Measurements from ENCODE around the gene SPATA46. TPM values are rescaled to one million over a fixed set of nuclear protein-coding genes. Genes with fewer than 3 reads are reported as not detected.

The SPATA46 gene
- total and polyA plus RNA-seq, 2 of the 8 experiments (the other 6 are each of a cell fraction or from before 2014, with no cell fraction given) = not detected

GRCh38 chr1:162374406-162374805 lies 2.2 kb downstream of the SPATA46 start:
- ChIA-PET POLR2A (ENCODE audit: partially characterized antibody) (no interaction called here), CTCF (ENCODE audit: partially characterized antibody) (interaction anchor here (1.1 to 2.9 kb wide), 5 partner anchors 11 to 318 kb away, joined by 3 to 13 read pairs (median 6); partner anchors contain the start of gene DDR2)
- H3K36me3 ChIP-seq (ENCODE audit: control insufficient read depth in 2 of 4, insufficient read depth in 4 of 4, low read length in 3 of 4) = 0 out of 8 replicates have a peak, but pooled peaks cover 0 to 2% (median 0%) of the 10 kb centered on the region in 4 experiments
- no peak overlapping the region for H2BK15ac ChIP-seq (ENCODE audit: low read length)
- 94% methylated on average over 8 of the region's 9 CpGs; no CpG with 5 or more reads in 1 of the 2 experiments for WGBS, 2 experiments (ENCODE audit: extremely low coverage in 1 of 2, insufficient coverage in 1 of 2, insufficient read length in 1 of 2, insufficient replicate concordance in 2 of 2, low coverage in 1 of 2, low lambda C conversion rate in 2 of 2, missing lambda C conversion rate in 1 of 2)
- no peak overlapping the region for H3K27ac ChIP-seq (ENCODE audit: low read depth, low read length)
- no peaks in the 10 kb centered on the region for H3K27me3 ChIP-seq (replicated peaks in 1 of 4; ENCODE audit: control insufficient read depth in 3 of 4, extremely low read depth in 1 of 4, insufficient read depth in 3 of 4, low read length in 3 of 4)
- H3K9ac ChIP-seq (replicated peaks in 1 of 4; ENCODE audit: extremely low read depth in 1 of 4, low read depth in 3 of 4, low read length in 3 of 4) = no peak overlapping the region
- DNase-seq (ENCODE audit: low read depth in 1 of 2, low spot score in 2 of 2) (no peak), FAIRE-seq (no peak)
- H2AFZ ChIP-seq (ENCODE audit: low read length) = no peak overlapping the region
- H4K91ac ChIP-seq (replicated peaks; ENCODE audit: insufficient read length, low read length) = peak overlapping the region; percentile 28
- no peak overlapping the region for H3K23ac ChIP-seq (ENCODE audit: insufficient read length)
- H2BK5ac ChIP-seq (ENCODE audit: low read depth, low read length) = no peak overlapping the region
- no peak overlapping the region for H3K4ac ChIP-seq (replicated peaks; ENCODE audit: insufficient read length, low read depth, low read length)
- no peak overlapping the region for H2BK20ac ChIP-seq (ENCODE audit: low read length)
- no peak overlapping the region for H2AK5ac ChIP-seq (ENCODE audit: low read depth, low read length)
- H3K14ac ChIP-seq (ENCODE audit: insufficient read length) = no peak overlapping the region
- no peak overlapping the region for H3K4me3 ChIP-seq (ENCODE audit: extremely low read depth in 1 of 4, insufficient read depth in 2 of 4, low read depth in 3 of 4, low read length in 4 of 4)
- H4K20me1 ChIP-seq (replicated peaks in 1 of 2; ENCODE audit: control insufficient read depth in 1 of 2, insufficient read depth in 2 of 2, low read length in 2 of 2) = no peaks in the 10 kb centered on the region
- H4K8ac ChIP-seq (ENCODE audit: extremely low read depth, insufficient read depth, low read length) = no peak overlapping the region
- H3K79me1 ChIP-seq (ENCODE audit: low read depth, low read length) = no peaks in the 10 kb centered on the region
- 0 out of 7 replicates have a peak, but pooled peaks cover 0 to 1% (median 0%) of the 10 kb centered on the region in 4 experiments for H3K4me1 ChIP-seq (replicated peaks in 1 of 4; ENCODE audit: control insufficient read depth in 3 of 4, insufficient read depth in 4 of 4, low read length in 3 of 4)
- no peak overlapping the region for H2BK12ac ChIP-seq (ENCODE audit: low read depth, low read length)
- no peak overlapping the region for H3K18ac ChIP-seq (ENCODE audit: extremely low read depth, low read length)
- no peaks in the 10 kb centered on the region for H3K79me2 ChIP-seq (ENCODE audit: control insufficient read depth in 1 of 2, insufficient read depth in 2 of 2, low read length in 2 of 2)
- H3K23me2 ChIP-seq (ENCODE audit: low read depth, low read length) = no peaks in the 10 kb centered on the region
- no peak overlapping the region for H3K56ac ChIP-seq (replicated peaks; ENCODE audit: insufficient read length, low read depth, low read length)
- H2BK120ac ChIP-seq (replicated peaks; ENCODE audit: low read depth, low read length) = no peak overlapping the region
- no peaks in the 10 kb centered on the region for H3K9me3 ChIP-seq (ENCODE audit: insufficient read depth in 2 of 2, low read depth in 1 of 2, low read length in 1 of 2)
- H4K5ac ChIP-seq (ENCODE audit: insufficient read length, low read depth, low read length) = no peak overlapping the region
- no peak overlapping the region for H3K4me2 ChIP-seq (ENCODE audit: insufficient read depth in 1 of 2, low read depth in 2 of 2, low read length in 2 of 2)
- no peak for TF ChIP-seq TAF7 (optimal IDR thresholded peaks at IDR 0.05; ENCODE audit: borderline replicate concordance, low read depth, low read length)
- TF ChIP-seq MAX (IDR thresholded peaks at IDR 0.05) = no peak
- TF ChIP-seq CTCF (IDR thresholded peaks at IDR 0.05; ENCODE audit: control extremely low read depth in 1 of 3, insufficient read depth in 1 of 3, low read depth in 1 of 3, low read length in 3 of 3) = no peak
- TF ChIP-seq FOSL1 (IDR thresholded peaks at IDR 0.05; ENCODE audit: insufficient read depth, low read depth, low read length) = no peak
- no peak for TF ChIP-seq TCF12 (IDR thresholded peaks at IDR 0.05; ENCODE audit: low read depth, low read length)
- no peak for TF ChIP-seq RNF2 (IDR thresholded peaks at IDR 0.05; ENCODE audit: borderline replicate concordance, low read depth, low read length, missing control alignments, poor library complexity, severe bottlenecking)
- no peak for TF ChIP-seq SIN3A (conservative IDR thresholded peaks at IDR 0.05 in 1 of 2, IDR thresholded peaks at IDR 0.05 in 1 of 2; ENCODE audit: low read depth in 1 of 2, low read length in 2 of 2)
- TF ChIP-seq TAF1 (IDR thresholded peaks at IDR 0.05; ENCODE audit: low read depth, low read length) = no peak
- no peak for TF ChIP-seq RBBP5 (IDR thresholded peaks at IDR 0.05; ENCODE audit: borderline replicate concordance, low read depth, low read length)
- TF ChIP-seq YY1 (IDR thresholded peaks at IDR 0.05; ENCODE audit: low read depth, low read length) = no peak
